D721Med (cell line): ENCODE measurements around the gene OSCP1.
"Not testable (repeated sequence)": the region's sequence is repeated elsewhere in the genome, so short reads cannot be mapped to it uniquely, and the experiment has no call there.

Experiments
- DNase-seq: peaks from one replicate; pipeline ENCODE4 v3.0.0; 2011; ENCODE audit warnings: low spot score; ENCODE audit not compliant: insufficient read length
- FAIRE-seq: peaks from 2 replicates; lab custom pipeline; 2011; peaks lifted over from hg19 to GRCh38; lab: Jason Lieb, UNC
- TF ChIP-seq, protein P1 (sequence below): IDR thresholded peaks from 2 replicates; pipeline ENCODE4 v1.5.1; 2012; ENCODE audit warnings: mild to moderate bottlenecking, control low read depth; ENCODE audit not compliant: insufficient read depth; ENCODE audit errors: missing control alignments

OSCP1 gene, protein sequence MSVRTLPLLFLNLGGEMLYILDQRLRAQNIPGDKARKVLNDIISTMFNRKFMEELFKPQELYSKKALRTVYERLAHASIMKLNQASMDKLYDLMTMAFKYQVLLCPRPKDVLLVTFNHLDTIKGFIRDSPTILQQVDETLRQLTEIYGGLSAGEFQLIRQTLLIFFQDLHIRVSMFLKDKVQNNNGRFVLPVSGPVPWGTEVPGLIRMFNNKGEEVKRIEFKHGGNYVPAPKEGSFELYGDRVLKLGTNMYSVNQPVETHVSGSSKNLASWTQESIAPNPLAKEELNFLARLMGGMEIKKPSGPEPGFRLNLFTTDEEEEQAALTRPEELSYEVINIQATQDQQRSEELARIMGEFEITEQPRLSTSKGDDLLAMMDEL

DNA sequence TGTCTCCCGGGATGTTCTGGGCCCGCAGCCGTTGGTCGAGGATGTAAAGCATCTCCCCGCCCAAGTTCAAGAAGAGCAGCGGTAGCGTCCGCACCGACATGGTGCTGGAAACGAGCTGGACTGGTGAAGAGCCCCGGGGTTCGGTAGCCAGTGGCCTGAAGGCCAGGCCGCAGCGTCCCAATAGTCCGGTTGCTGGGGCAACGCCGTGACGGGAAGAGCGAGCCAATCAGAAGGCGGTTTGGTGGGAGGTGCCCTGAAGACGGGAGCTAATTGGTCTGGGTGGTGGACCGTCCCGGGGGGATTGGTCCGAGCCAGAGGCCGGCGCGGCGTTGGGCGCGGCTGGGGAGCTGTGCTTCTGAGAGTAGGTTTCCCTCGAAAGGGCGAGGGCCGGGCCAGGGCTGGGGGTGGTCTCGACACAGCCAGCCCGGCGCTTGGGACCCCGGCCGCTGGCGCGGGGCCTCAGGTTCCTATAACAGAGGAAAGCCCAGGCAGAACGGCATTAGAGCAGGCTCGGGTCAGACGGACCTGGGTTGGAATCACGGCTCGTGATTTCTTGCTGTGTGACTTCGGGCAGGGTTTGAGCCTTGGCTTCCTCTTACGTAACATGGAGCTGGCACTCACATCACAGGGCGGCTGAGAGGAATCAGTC is at the start of gene OSCP1:
Gene OSCP1 (minus strand): TSS at position 182 of the 649 bp plus-strand sequence. CDS start 82 bp downstream, at position 100.
- FAIRE-seq = no peak
- DNase-seq = peak; percentile 100

DNA sequence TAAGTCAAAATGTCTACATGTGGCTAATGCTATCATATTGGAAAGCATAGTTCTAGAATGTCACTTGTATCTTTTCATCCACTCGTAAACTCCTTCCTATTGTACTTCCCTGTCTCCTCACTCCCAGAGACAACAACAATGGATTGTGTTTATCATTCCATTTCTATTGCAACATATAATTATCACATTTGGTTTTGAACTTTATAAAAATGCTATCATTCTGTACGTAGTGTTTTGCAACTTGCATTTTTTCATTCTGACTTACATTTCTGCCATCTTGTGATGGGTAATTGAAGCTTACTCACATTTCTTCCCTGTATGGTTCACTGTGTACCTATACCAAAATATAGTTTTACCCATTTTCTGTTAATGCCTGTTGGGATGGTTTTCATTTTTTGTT is 47.0 kb upstream of the OSCP1 start:
- no peak for FAIRE-seq
- DNase-seq = no peak
- TF ChIP-seq, protein P1, sequence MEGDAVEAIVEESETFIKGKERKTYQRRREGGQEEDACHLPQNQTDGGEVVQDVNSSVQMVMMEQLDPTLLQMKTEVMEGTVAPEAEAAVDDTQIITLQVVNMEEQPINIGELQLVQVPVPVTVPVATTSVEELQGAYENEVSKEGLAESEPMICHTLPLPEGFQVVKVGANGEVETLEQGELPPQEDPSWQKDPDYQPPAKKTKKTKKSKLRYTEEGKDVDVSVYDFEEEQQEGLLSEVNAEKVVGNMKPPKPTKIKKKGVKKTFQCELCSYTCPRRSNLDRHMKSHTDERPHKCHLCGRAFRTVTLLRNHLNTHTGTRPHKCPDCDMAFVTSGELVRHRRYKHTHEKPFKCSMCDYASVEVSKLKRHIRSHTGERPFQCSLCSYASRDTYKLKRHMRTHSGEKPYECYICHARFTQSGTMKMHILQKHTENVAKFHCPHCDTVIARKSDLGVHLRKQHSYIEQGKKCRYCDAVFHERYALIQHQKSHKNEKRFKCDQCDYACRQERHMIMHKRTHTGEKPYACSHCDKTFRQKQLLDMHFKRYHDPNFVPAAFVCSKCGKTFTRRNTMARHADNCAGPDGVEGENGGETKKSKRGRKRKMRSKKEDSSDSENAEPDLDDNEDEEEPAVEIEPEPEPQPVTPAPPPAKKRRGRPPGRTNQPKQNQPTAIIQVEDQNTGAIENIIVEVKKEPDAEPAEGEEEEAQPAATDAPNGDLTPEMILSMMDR = no peak

More for the DNA sequence above, at the start of gene OSCP1:
- TF ChIP-seq, protein P1 = no peak

DNA sequence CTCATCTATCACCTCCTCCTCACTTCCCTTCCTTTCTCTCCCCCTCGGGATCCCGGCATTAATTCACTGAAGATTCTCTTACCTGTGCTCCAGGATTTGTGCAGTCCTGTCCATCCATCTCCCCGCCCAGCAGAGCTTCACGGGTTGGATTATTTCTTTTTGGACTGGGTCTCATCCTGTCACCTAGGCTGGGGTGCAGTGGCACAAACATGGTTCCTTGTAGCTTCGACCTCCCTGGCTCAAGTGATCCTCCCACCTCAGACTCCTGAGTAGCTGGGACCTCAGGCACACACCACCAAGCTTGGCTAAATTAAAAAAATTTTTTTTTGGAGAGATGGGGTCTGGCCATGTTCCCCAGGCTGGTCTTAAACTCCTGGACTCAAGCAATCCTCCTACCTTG is 44.7 kb upstream of the OSCP1 start:
- TF ChIP-seq, protein P1 = no peak
- FAIRE-seq = no peak
- no peak for DNase-seq

DNA sequence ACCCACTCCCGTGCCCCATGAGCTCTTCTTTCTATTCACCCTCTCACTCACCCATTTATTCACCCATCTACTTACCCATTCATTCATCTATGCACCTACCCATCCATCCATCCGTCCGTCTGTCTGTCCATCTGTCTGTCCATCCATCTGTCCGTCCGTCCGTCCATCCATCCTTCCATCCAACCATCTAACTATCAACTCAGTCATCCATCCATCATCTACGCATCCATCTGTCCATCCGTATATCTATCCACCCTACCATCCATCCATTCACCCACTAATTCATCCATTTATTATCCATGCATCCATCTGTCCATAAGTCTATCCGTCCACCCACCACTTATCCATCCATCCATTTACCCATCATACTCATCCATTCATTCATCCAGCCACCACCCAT is 43.3 kb upstream of the OSCP1 start:
- FAIRE-seq = no peak
- DNase-seq = no peak
- TF ChIP-seq, protein P1 = no peak

DNA sequence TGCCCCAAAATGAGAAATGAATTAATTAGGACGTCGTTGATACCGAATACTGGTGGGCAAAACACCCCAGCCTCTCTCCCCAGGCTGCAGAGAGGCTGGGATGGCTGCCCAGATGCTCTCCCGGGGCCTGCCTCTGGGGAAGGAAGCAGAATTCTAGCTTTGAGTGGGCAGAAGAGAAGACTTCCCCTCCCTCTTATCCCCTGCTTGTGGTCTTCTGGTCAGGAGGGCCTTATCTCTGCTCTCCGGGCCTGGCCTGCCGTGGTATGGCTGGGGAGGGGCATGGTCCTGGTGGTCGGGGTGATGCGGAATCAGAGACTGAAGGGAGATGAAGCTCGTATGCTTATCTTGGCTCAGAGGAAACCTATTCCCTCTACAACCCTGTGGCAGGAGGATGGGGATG is 42.2 kb upstream of the OSCP1 start:
- DNase-seq (no peak), FAIRE-seq (no peak)

DNA sequence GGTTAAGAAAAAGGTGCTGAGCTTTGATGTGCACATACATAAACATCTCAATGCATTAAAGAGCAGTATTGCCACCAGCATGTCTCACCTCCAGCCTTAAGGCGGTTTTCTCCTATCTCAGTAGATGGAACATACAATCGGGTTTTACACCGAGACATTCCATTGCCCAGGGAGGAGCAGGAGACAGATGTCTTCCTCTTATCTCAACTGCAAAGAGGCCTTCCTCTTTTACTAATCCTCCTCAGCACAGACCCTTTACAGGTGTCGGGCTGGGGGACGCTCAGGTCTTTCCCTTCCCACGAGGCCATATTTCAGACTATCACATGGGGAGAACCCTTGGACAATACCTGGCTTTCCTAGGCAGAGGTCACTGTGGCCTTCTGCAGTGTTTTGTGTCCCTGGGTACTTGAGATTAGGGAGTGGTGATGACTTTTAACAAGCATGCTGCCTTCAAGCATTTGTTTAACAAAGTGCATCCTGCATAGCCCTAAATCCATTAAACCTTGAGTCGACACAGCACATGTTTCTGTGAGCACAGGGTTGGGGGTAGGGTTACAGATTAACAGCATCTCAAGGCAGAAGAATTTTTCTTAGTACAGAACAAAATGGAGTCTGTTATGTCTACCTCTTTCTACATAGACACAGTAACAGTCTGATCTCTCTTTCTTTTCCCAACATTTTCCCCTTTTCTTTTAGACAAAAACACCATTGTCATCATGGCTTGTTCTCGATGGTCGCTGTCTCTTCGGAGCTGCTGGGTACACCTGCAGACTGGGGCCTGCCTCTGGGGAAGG is 39.2 kb upstream of the OSCP1 start:
- DNase-seq, FAIRE-seq: not testable (repeated sequence)

More for the DNA sequence above, 42.2 kb upstream of the OSCP1 start:
- TF ChIP-seq, protein P1 = no peak

DNA sequence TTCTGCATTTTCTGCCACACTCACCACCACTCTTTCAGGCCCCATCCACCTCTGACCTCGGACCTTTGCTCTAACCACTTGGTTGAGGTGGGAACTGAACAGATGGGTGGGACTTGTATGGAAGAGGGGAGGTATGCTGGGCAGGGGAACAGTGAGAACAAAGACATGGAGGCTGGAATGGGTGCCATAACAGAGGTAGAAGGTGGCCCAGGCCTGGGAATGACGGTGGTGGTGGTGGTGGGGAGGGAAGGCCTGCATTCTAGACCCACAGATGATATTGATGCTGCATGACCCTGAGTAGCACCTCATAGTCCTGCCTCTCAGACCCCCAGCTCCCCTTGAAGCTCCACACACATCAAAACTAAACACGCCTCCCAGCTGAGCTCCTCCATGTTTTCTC is 37.7 kb upstream of the OSCP1 start:
- TF ChIP-seq, protein P1 = no peak
- DNase-seq (no peak), FAIRE-seq (no peak)

DNA sequence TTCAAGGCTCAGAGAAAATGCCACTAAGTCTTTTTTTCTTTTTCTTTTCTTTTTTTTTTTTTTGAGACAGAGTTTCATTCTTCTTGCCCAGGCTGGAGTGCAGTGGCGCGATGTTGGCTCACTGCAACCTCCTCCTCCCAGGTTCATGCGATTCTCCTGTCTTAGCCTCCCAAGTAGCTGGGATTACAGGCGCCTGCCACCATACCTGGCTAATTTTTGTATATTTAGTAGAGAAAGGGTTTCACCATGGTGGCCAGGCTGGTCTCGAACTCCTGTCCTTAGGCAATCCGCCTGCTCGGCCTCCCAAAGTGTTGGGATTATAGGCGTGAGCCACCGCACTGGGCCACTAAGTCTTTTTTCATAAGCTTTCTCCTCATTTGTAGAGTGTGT is 37.1 kb upstream of the OSCP1 start:
- DNase-seq, FAIRE-seq: not testable (repeated sequence)
